GM18502 (cell line): ENCODE measurements around the gene TRIM26.
"Not testable (repeated sequence)": the region's sequence is repeated elsewhere in the genome, so short reads cannot be mapped to it uniquely, and the experiment has no call there.

Experiments
- ATAC-seq: cut with Tn5 transposase; IDR thresholded peaks from one replicate; pipeline ENCODE4 v1.9.1; 2021; ENCODE audit warnings: mild to moderate bottlenecking; ENCODE audit not compliant: unreplicated experiment, poor library complexity

The TRIM26 gene

GRCh38 chr6:30155520-30156261 is 57.5 kb downstream of the TRIM26 start:
- ATAC-seq = no peak

- no peak for ATAC-seq
Observed at GRCh38 chr6:30154709-30155519, 58.3 kb downstream of the TRIM26 start.

- no peak for ATAC-seq
Observed at GRCh38 chr6:30154061-30154460, 59.1 kb downstream of the TRIM26 start.

GRCh38 chr6:30152910-30153610 is 60.1 kb downstream of the TRIM26 start:
- ATAC-seq = no peak

- no peak for ATAC-seq
Observed at GRCh38 chr6:30152016-30152673, 61.1 kb downstream of the TRIM26 start.

- no peak for ATAC-seq
Observed at GRCh38 chr6:30151580-30151979, 61.6 kb downstream of the TRIM26 start.

- ATAC-seq = no peak
Observed at GRCh38 chr6:30150671-30151395, 62.4 kb downstream of the TRIM26 start.

GRCh38 chr6:30149858-30150550 is 63.2 kb downstream of the TRIM26 start:
- no peak for ATAC-seq

GRCh38 chr6:30149234-30149633 is 64.0 kb downstream of the TRIM26 start:
- ATAC-seq = no peak

- no peak for ATAC-seq
Observed at GRCh38 chr6:30147096-30147495, 66.1 kb downstream of the TRIM26 start.

GRCh38 chr6:30145818-30146217 is 67.4 kb downstream of the TRIM26 start:
- ATAC-seq = no peak

GRCh38 chr6:30144811-30145210 is 68.4 kb downstream of the TRIM26 start:
- ATAC-seq = no peak

GRCh38 chr6:30143780-30144179 is 69.4 kb downstream of the TRIM26 start:
- ATAC-seq = no peak

- no peak for ATAC-seq
Observed at GRCh38 chr6:30142665-30143064, 70.5 kb downstream of the TRIM26 start.

- ATAC-seq = not testable (repeated sequence)
Observed at GRCh38 chr6:30140240-30140639, 73.0 kb downstream of the TRIM26 start.

- no peak for ATAC-seq
Observed at GRCh38 chr6:30136570-30137286, 76.5 kb downstream of the TRIM26 start.

- no peak for ATAC-seq
Observed at GRCh38 chr6:30135757-30136156, 77.4 kb downstream of the TRIM26 start, which contains the start of gene TRIM40. TRIM40 (plus strand) TSS chr6:30136140; CDS start chr6:30137037, 897 bp downstream.

GRCh38 chr6:30135147-30135546 is 78.1 kb downstream of the TRIM26 start:
- ATAC-seq = no peak
